GM12801 (cell line): ENCODE results near the gene JUNB.

Source experiments
- CTCF ChIP-seq: IDR thresholded peaks from one replicate; pipeline ENCODE4 v1.5.1; 2011; ENCODE audit warnings: control low read depth; ENCODE audit not compliant: insufficient read length; ENCODE audit errors: extremely low read depth

The JUNB gene

GRCh38 chr19:12754465-12755196 lies 36.7 kb upstream of the JUNB start:
- TF ChIP-seq CTCF, result no peak

GRCh38 chr19:12756150-12756883 lies 35.0 kb upstream of the JUNB start:
- no peak for TF ChIP-seq CTCF

GRCh38 chr19:12757544-12758274 lies 33.6 kb upstream of the JUNB start:
- no peak for TF ChIP-seq CTCF

GRCh38 chr19:12759686-12760085 lies 31.6 kb upstream of the JUNB start:
- no peak for TF ChIP-seq CTCF

GRCh38 chr19:12763100-12763499 lies 28.2 kb upstream of the JUNB start:
- TF ChIP-seq CTCF, result no peak

- no peak for TF ChIP-seq CTCF
Measured at GRCh38 chr19:12764698-12765097, 26.6 kb upstream of the JUNB start.

GRCh38 chr19:12766051-12766521 lies 25.2 kb upstream of the JUNB start:
- no peak for TF ChIP-seq CTCF
